Spleen (tissue), 11 donors: ENCODE results near the gene CMIP. TPM values are rescaled to one million over a fixed set of nuclear protein-coding genes. Genes with fewer than 3 reads are reported as not detected.

ENCODE experiments used
- DNase-seq: peaks from one replicate; pipeline ENCODE4 v3.0.0-alpha.2; 2020
- H3K27ac ChIP-seq, 8 donors: fragments of 200-600 bp; sonication (generic) in 7 of 8; 1 replicate in 4 of 8; 2 replicates in 4 of 8; pipeline versions ENCODE4 v1.5.0 to v1.8.0; 2016 to 2021; ENCODE audit warnings: inconsistent platforms in 4 of 8, mild to moderate bottlenecking in 4 of 8, moderate library complexity in 1 of 8
- H3K27me3 ChIP-seq, 7 donors: fragments of 200-600 bp; sonication (generic) in 6 of 7; replicated peaks in 1 of 7; 1 replicate in 4 of 7; 2 replicates in 3 of 7; pipeline versions ENCODE4 v1.5.0 to v1.8.0; 2016 to 2021; ENCODE audit warnings: inconsistent platforms in 3 of 7, mild to moderate bottlenecking in 1 of 7
- H3K36me3 ChIP-seq, 6 donors: fragments of 200-600 bp; sonication (generic) in 5 of 6; 1 replicate in 4 of 6; 2 replicates in 2 of 6; pipeline versions ENCODE4 v1.5.0 to v1.8.0; 2016 to 2021; ENCODE audit warnings: inconsistent platforms in 2 of 6
- H3K4me1 ChIP-seq, 6 donors: fragments of 200-600 bp; sonication (generic) in 5 of 6; 1 replicate in 3 of 6; 2 replicates in 3 of 6; pipeline versions ENCODE4 v1.5.0 to v1.8.0; 2016 to 2021; ENCODE audit warnings: inconsistent platforms in 3 of 6
- H3K4me3 ChIP-seq, 8 donors: fragments of 200-600 bp; sonication (generic) in 7 of 8; 1 replicate in 4 of 8; 2 replicates in 4 of 8; pipeline versions ENCODE4 v1.5.0 to v1.8.0; 2016 to 2021; ENCODE audit warnings: inconsistent platforms in 4 of 8, mild to moderate bottlenecking in 4 of 8, moderate library complexity in 2 of 8
- H3K9me3 ChIP-seq, 8 donors: fragments of 200-600 bp; sonication (generic) in 7 of 8; 1 replicate in 4 of 8; 2 replicates in 4 of 8; pipeline versions ENCODE4 v1.5.0 to v1.8.0; 2016 to 2021; ENCODE audit warnings: inconsistent platforms in 4 of 8
- CTCF ChIP-seq, 11 experiments: fragments of 200-600 bp in 7 of 11; fragments of 450-650 bp in 4 of 11; sonication (generic) in 4 of 11; IDR thresholded peaks in 8 of 11; conservative IDR thresholded peaks in 3 of 11; 1 replicate in 7 of 11; 2 replicates in 4 of 11; pipeline versions ENCODE4 v1.4.0 to v1.8.0; 2016 to 2021; ENCODE audit warnings: antibody characterized with exemption in 11 of 11, inconsistent platforms in 4 of 11, mild to moderate bottlenecking in 1 of 11
- POLR2A ChIP-seq, 3 donors: fragments of 450-650 bp; IDR thresholded peaks; one replicate each; pipeline ENCODE4 v1.5.1; 2017; ENCODE audit warnings: antibody characterized with exemption in 3 of 3, mild to moderate bottlenecking in 1 of 3
- POLR2AphosphoS5 ChIP-seq, 3 donors: sonication (generic); formaldehyde crosslinking; IDR thresholded peaks; one replicate each; pipeline ENCODE4 v1.5.1; 2017; ENCODE audit warnings: antibody characterized with exemption in 3 of 3
- WGBS, 5 donors: extraction: QIAGEN DNeasy Blood & Tissue Kit in 3 of 5; methylation state at CpG; one replicate each; pipeline versions ENCODE4 v1.1.5 to v1.1.7; 2013 to 2018; 5-methylcytosine and 5-hydroxymethylcytosine counted together
- intact Hi-C: fragments of 100-400 bp; cut with DNase I; formaldehyde crosslinking; loops from one replicate; pipeline ENCODE4 v1.15.0; 2023; ENCODE audit warnings: low total_unique reads
- polyA plus RNA-seq, 3 donors: library from polyadenylated mRNA; stranded (reverse); fragments of 200-250 nt; gene quantifications; one replicate each; pipeline ENCODE4 v1.2.1, GENCODE V29; 2013
- total RNA-seq, 7 donors: library from RNA; depleted of rRNA in 3 of 7; stranded (reverse); fragments of >200 nt in 3 of 7; fragmentation: NEBNext Ultra II Directional in 4 of 7; extraction: Animal tissue kit (Norgen Biotek cat#: 25700) in 4 of 7; gene quantifications; one replicate each; pipeline versions ENCODE4 v1.1.0 to v1.2.1, GENCODE V29; 2016 to 2021
- donor health status: healthy with polysubstance abuse.
- donor health status: DM: no; HTN: no; CAD: no; lungs with moderate emphysema.
- donor health status: DM: no; HTN: no; CAD: no.
- donor health status: Bipolar disorder and iron deficiency.
- donor health status: healthy.
- donor health status: DM: no; HTN: no; CAD: no.
- donor health status: DM: yes; HTN: yes; CAD: no.

CMIP gene
- total and polyA plus RNA-seq, 10 donors, result 6.0 to 107 (median 63.6) TPM

DNA sequence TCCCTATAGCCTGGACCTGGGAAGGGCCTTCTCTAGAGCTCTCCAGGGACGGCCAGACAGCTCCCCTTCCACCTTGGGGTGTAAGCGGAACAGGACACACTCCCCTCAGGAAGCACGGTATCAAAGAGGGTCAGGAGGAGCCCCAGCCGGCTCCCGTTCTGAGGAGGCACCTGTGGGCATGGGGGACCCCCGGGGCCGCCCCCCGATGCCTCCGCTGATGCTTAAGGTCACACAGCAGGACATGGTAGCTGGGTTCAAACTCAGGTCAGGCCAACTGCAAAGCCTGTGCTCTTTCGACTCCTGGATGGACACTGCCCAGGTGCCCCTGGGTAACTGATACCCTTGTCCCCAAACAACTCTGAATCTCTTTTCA lies 49.8 kb downstream of the CMIP start:
- peaks cover 0 to 5% (median 0%) of the 10 kb centered on the region in 6 donors for H3K36me3 ChIP-seq
- H3K27me3 ChIP-seq, result no peaks in the 10 kb centered on the region
- no peak for DNase-seq
- H3K9me3 ChIP-seq, result no peaks in the 10 kb centered on the region
- H3K27ac ChIP-seq, result peak overlapping the region in 5 of 8 donors; percentile 9 to 78 (median 72)
- intact Hi-C loops, result no loop called here
- H3K4me1 ChIP-seq, result peaks cover 43 to 100% (median 96%) of the 10 kb centered on the region in 6 donors
- no peak for TF ChIP-seq POLR2AphosphoS5 (IDR thresholded peaks at IDR 0.05)
- TF ChIP-seq POLR2A (IDR thresholded peaks at IDR 0.05), result no peak
- TF ChIP-seq CTCF (IDR thresholded peaks at IDR 0.05 in 8 of 11, conservative IDR thresholded peaks at IDR 0.05 in 3 of 11), result no peak
- 75 to 90% (median 80%) methylated on average over 8 to 10 of the region's 10 CpGs for WGBS, 5 donors
- no peak overlapping the region for H3K4me3 ChIP-seq

- Histone ChIP-seq H3K4me1 (peaks cover 38 to 100% (median 96%) of the 10 kb centered on the region in 6 donors), H3K4me3 (peak overlapping the region in 1 of 8 donors; percentile 9), H3K27ac (peak overlapping the region in 7 of 8 donors; percentile 37 to 78 (median 64)), H3K27me3 (no peaks in the 10 kb centered on the region), H3K36me3 (peaks cover 0 to 5% (median 0%) of the 10 kb centered on the region in 6 donors), H3K9me3 (no peaks in the 10 kb centered on the region)
- no peak for DNase-seq
- WGBS, 5 donors, result 90 to 96% (median 92%) methylated on average over 4 of the region's 4 CpGs
- intact Hi-C loops, result no loop called here
- no peak for TF ChIP-seq POLR2A (IDR thresholded peaks at IDR 0.05)
- no peak for TF ChIP-seq CTCF (IDR thresholded peaks at IDR 0.05 in 8 of 11, conservative IDR thresholded peaks at IDR 0.05 in 3 of 11)
- no peak for TF ChIP-seq POLR2AphosphoS5 (IDR thresholded peaks at IDR 0.05)
These were observed 50.3 kb downstream of the CMIP start for GRCh38 chr16:81494888-81495287.

GRCh38 chr16:81495321-81496234 lies 51.0 kb downstream of the CMIP start:
- H3K36me3 ChIP-seq, result peaks cover 0 to 5% (median 0%) of the 10 kb centered on the region in 6 donors
- H3K27ac ChIP-seq, result peak overlapping the region in 7 of 8 donors; percentile 37 to 78 (median 64)
- peak overlapping the region in 1 of 8 donors; percentile 9 for H3K4me3 ChIP-seq
- no peaks in the 10 kb centered on the region for H3K9me3 ChIP-seq
- no peaks in the 10 kb centered on the region for H3K27me3 ChIP-seq
- TF ChIP-seq POLR2A (IDR thresholded peaks at IDR 0.05) (no peak), CTCF (IDR thresholded peaks at IDR 0.05 in 8 of 11, conservative IDR thresholded peaks at IDR 0.05 in 3 of 11) (peak in 6 of 11 experiments; percentile 28 to 55 (median 42)), POLR2AphosphoS5 (IDR thresholded peaks at IDR 0.05) (peak; percentile 24 to 61 (median 52))
- peak; percentile 90 for DNase-seq
- 30 to 42% (median 35%) methylated on average over 8 to 17 of the region's 17 CpGs for WGBS, 5 donors
- H3K4me1 ChIP-seq, result peaks cover 33 to 100% (median 93%) of the 10 kb centered on the region in 6 donors
- intact Hi-C loops, result no loop called here

DNA sequence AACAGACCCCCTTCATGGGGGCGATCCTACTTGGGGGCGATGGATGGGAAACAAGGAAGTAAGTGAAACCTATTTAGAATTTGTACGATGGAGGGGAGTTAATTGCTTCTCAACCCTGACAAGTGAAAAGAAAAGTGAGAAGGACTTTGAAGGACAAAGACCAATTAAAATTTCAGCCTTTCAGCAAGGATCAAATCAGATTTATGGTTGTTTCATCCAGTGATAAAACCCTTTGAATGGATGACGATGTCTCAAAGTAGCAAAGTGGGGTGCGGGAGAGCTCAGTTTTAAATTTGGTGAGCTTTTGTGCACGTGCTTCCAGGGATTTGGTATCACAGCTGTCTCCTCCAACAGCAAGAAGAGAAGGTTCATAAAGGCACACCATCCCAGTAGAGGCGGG lies 51.7 kb downstream of the CMIP start:
- peak; percentile 2 for DNase-seq

More for the DNA sequence above, 51.7 kb downstream of the CMIP start:
- Histone ChIP-seq H3K9me3 (no peaks in the 10 kb centered on the region), H3K27me3 (no peaks in the 10 kb centered on the region), H3K4me3 (no peak overlapping the region), H3K36me3 (peaks cover 0 to 5% (median 0%) of the 10 kb centered on the region in 6 donors), H3K4me1 (peaks cover 38 to 100% (median 94%) of the 10 kb centered on the region in 6 donors), H3K27ac (peak overlapping the region in 4 of 8 donors; percentile 59 to 78 (median 69))
- intact Hi-C loops, result no loop called here
- TF ChIP-seq POLR2AphosphoS5 (IDR thresholded peaks at IDR 0.05), result no peak
- 73 to 86% (median 82%) methylated on average over 7 of the region's 7 CpGs for WGBS, 5 donors
